Neural cell (in vitro differentiated cells): ENCODE data around the gene PARP1. TPM values are rescaled to one million over a fixed set of nuclear protein-coding genes. Genes with fewer than 3 reads are reported as not detected.

Source experiments
- H2AFZ ChIP-seq: fragments of 200-600, 300-800 bp; sonication (generic), shearing (Covaris generic); 2 replicates; pipeline ENCODE4 v1.6.0; 2014; ENCODE audit warnings: low read depth, mild to moderate bottlenecking, antibody characterized with exemption, low read length, moderate library complexity
- H3F3A ChIP-seq: fragments of 200-600 bp; shearing (Covaris generic); 2 replicates; pipeline ENCODE4 v1.6.1; 2016; ENCODE audit warnings: mild to moderate bottlenecking, moderate library complexity, mixed read lengths, antibody characterized with exemption, low read length; ENCODE audit not compliant: insufficient read depth, poor library complexity, severe bottlenecking
- H3K27ac ChIP-seq: fragments of 200-600, 300-800 bp; sonication (generic), shearing (Covaris generic); 2 replicates; pipeline ENCODE4 v1.5.1; 2014; ENCODE audit warnings: mild to moderate bottlenecking, low read length, moderate library complexity
- H3K27me3 ChIP-seq: fragments of 300-800, 200-600 bp; sonication (generic), shearing (Covaris generic); 2 replicates; pipeline ENCODE4 v1.6.0; 2014; ENCODE audit warnings: mild to moderate bottlenecking, low read depth, low read length, moderate library complexity; ENCODE audit not compliant: insufficient read depth
- H3K36me3 ChIP-seq: fragments of 300-800, 200-600 bp; sonication (generic), shearing (Covaris generic); 2 replicates; pipeline ENCODE4 v1.5.1; 2014; ENCODE audit warnings: mild to moderate bottlenecking, antibody characterized with exemption, low read length, moderate library complexity; ENCODE audit not compliant: insufficient read depth
- H3K4me2 ChIP-seq: fragments of 300-800, 200-600 bp; sonication (generic), shearing (Covaris generic); 2 replicates; pipeline ENCODE4 v1.6.0; 2014; ENCODE audit warnings: mild to moderate bottlenecking, low read length
- H3K4me3 ChIP-seq: fragments of 300-800, 200-600 bp; sonication (generic), shearing (Covaris generic); 2 replicates; pipeline ENCODE4 v1.5.1; 2014; ENCODE audit warnings: mild to moderate bottlenecking, low read length, moderate library complexity
- H3K79me2 ChIP-seq: fragments of 200-600 bp; shearing (Covaris generic); replicated peaks from 2 replicates; pipeline ENCODE4 v1.6.0; 2014; ENCODE audit warnings: mild to moderate bottlenecking, low read length, moderate library complexity; ENCODE audit not compliant: insufficient read depth
- H3K9ac ChIP-seq: fragments of 300-800, 200-600 bp; sonication (generic), shearing (Covaris generic); 2 replicates; pipeline ENCODE4 v1.6.1; 2016; ENCODE audit warnings: mild to moderate bottlenecking, low read length, mixed read lengths
- H3K9me2 ChIP-seq: fragments of 200-600 bp; shearing (Covaris generic); 2 replicates; pipeline ENCODE4 v1.6.1; 2016; ENCODE audit warnings: mild to moderate bottlenecking, low read length, mixed read lengths; ENCODE audit not compliant: insufficient read depth
- H3K9me3 ChIP-seq: fragments of 200-600, 300-800 bp; sonication (generic), shearing (Covaris generic); 2 replicates; pipeline ENCODE4 v1.6.1; 2016; ENCODE audit warnings: mild to moderate bottlenecking, mixed run types, low read length, moderate library complexity, mixed read lengths
- H4K20me1 ChIP-seq: fragments of 200-600 bp; shearing (Covaris generic); 2 replicates; pipeline ENCODE4 v1.6.1; 2016; ENCODE audit warnings: mild to moderate bottlenecking, mixed run types; ENCODE audit not compliant: insufficient read depth
- EP300 ChIP-seq: fragments of 450-650 bp; conservative IDR thresholded peaks from 2 replicates; pipeline ENCODE4 v1.6.1; 2014; ENCODE audit warnings: antibody characterized with exemption, mild to moderate bottlenecking, moderate library complexity; ENCODE audit not compliant: poor library complexity, severe bottlenecking
- EZH2 ChIP-seq: fragments of 200-600, 300-800 bp; shearing (Covaris generic), sonication (generic); IDR thresholded peaks from 2 replicates; pipeline ENCODE4 v1.6.1; 2014; ENCODE audit warnings: antibody characterized with exemption, low read length, borderline replicate concordance, mild to moderate bottlenecking; ENCODE audit not compliant: insufficient read depth, poor library complexity, severe bottlenecking
- MXI1 ChIP-seq: fragments of 450-650 bp; conservative IDR thresholded peaks from 2 replicates; pipeline ENCODE4 v1.6.1; 2014; ENCODE audit warnings: antibody characterized with exemption, mild to moderate bottlenecking; ENCODE audit not compliant: poor library complexity, severe bottlenecking
- POLR2AphosphoS5 ChIP-seq: IDR thresholded peaks from 2 replicates; pipeline ENCODE4 v1.6.1; 2012
- RAD21 ChIP-seq: fragments of 450-650 bp; conservative IDR thresholded peaks from 2 replicates; pipeline ENCODE4 v1.6.1; 2014; ENCODE audit warnings: antibody characterized with exemption, mild to moderate bottlenecking, moderate library complexity
- SMC3 ChIP-seq: fragments of 450-650 bp; conservative IDR thresholded peaks from 2 replicates; pipeline ENCODE4 v1.6.1; 2014; ENCODE audit warnings: antibody characterized with exemption, mild to moderate bottlenecking, moderate library complexity; ENCODE audit not compliant: poor library complexity
- TAF1 ChIP-seq: IDR thresholded peaks from 2 replicates; pipeline ENCODE4 v1.6.1; 2012; ENCODE audit warnings: low read depth
- polyA plus RNA-seq: library from polyadenylated mRNA; depleted of rRNA; stranded (reverse); fragments of >200 nt; gene quantifications from 2 replicates; pipeline ENCODE4 v1.2.3, GENCODE V29; 2014
- TF ChIP-seq, protein P1 (sequence below): IDR thresholded peaks from 2 replicates; pipeline ENCODE4 v1.6.1; 2012; ENCODE audit warnings: borderline replicate concordance
- TF ChIP-seq, protein P2 (sequence below): fragments of 450-650 bp; IDR thresholded peaks from 2 replicates; pipeline ENCODE4 v1.5.1; 2014; ENCODE audit warnings: antibody characterized with exemption, mild to moderate bottlenecking, moderate library complexity; ENCODE audit not compliant: poor library complexity, severe bottlenecking

Gene PARP1
- polyA plus RNA-seq, 1 donor from 2014 or later = 112 TPM

DNA sequence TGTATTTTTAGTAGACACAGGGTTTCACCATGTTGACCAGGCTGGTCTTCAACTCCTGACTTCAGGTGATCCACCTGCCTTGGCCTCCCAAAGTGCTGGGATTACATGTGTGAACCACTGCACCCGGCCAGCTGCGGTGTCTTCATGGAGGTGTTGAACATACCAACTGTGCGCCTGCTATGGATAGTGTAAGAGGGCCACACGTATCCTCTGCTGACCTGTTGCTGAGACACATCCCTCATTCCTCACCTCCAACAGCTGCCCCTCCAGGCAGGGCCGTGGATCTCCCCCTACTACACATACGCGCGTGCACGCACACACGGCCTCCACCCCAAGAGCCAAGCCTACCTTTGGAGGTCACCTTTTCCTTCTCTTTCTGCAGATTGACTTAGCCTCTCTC, 48.0 kb upstream of the PARP1 start:
- Histone ChIP-seq H3K36me3 (no peaks in the 10 kb centered on the region), H3K9me2 (no peaks in the 10 kb centered on the region), H3K79me2 (no peaks in the 10 kb centered on the region), H3K9me3 (no peaks in the 10 kb centered on the region), H4K20me1 (no peaks in the 10 kb centered on the region), H2AFZ (no peak overlapping the region), H3K27ac (no peak overlapping the region), H3K4me3 (no peak overlapping the region), H3K27me3 (no peaks in the 10 kb centered on the region), H3K9ac (no peak overlapping the region), H3F3A (no peaks in the 10 kb centered on the region), H3K4me2 (no peak overlapping the region)
- TF ChIP-seq TAF1 = no peak
- TF ChIP-seq EP300 = no peak
- no peak for TF ChIP-seq SMC3
- TF ChIP-seq EZH2 = no peak

DNA sequence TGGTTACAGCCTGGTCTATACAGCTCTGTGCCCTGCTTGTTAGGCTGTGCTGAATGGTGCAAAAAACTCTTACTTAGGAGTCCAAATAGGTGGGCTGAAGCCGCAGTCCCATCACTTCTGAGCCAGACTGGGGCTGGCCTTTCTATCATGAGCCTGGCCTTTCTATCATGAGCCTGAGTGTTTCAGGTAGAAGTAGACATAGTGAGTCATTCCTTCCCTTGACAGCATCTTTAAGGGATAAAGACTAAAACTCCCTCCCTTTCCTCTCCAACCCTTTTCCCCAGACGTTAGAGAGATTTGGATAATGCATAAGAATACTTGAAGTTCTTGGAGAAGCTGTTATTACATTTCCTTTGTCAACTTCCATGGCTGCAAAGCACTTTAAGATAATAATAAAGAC, 46.5 kb upstream of the PARP1 start:
- Histone ChIP-seq H3K36me3 (no peaks in the 10 kb centered on the region), H3K4me2 (no peak overlapping the region), H3K9me3 (no peaks in the 10 kb centered on the region), H4K20me1 (no peaks in the 10 kb centered on the region), H3K27ac (no peak overlapping the region), H3K9ac (no peak overlapping the region), H3K27me3 (no peaks in the 10 kb centered on the region), H3F3A (no peaks in the 10 kb centered on the region), H3K9me2 (no peaks in the 10 kb centered on the region), H2AFZ (no peak overlapping the region), H3K79me2 (no peaks in the 10 kb centered on the region), H3K4me3 (no peak overlapping the region)
- TF ChIP-seq POLR2AphosphoS5 (no peak), EZH2 (no peak), EP300 (no peak), MXI1 (no peak), TAF1 (no peak), SMC3 (no peak), RAD21 (no peak)
- TF ChIP-seq, protein P1, sequence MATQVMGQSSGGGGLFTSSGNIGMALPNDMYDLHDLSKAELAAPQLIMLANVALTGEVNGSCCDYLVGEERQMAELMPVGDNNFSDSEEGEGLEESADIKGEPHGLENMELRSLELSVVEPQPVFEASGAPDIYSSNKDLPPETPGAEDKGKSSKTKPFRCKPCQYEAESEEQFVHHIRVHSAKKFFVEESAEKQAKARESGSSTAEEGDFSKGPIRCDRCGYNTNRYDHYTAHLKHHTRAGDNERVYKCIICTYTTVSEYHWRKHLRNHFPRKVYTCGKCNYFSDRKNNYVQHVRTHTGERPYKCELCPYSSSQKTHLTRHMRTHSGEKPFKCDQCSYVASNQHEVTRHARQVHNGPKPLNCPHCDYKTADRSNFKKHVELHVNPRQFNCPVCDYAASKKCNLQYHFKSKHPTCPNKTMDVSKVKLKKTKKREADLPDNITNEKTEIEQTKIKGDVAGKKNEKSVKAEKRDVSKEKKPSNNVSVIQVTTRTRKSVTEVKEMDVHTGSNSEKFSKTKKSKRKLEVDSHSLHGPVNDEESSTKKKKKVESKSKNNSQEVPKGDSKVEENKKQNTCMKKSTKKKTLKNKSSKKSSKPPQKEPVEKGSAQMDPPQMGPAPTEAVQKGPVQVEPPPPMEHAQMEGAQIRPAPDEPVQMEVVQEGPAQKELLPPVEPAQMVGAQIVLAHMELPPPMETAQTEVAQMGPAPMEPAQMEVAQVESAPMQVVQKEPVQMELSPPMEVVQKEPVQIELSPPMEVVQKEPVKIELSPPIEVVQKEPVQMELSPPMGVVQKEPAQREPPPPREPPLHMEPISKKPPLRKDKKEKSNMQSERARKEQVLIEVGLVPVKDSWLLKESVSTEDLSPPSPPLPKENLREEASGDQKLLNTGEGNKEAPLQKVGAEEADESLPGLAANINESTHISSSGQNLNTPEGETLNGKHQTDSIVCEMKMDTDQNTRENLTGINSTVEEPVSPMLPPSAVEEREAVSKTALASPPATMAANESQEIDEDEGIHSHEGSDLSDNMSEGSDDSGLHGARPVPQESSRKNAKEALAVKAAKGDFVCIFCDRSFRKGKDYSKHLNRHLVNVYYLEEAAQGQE = no peak
- TF ChIP-seq, protein P2, sequence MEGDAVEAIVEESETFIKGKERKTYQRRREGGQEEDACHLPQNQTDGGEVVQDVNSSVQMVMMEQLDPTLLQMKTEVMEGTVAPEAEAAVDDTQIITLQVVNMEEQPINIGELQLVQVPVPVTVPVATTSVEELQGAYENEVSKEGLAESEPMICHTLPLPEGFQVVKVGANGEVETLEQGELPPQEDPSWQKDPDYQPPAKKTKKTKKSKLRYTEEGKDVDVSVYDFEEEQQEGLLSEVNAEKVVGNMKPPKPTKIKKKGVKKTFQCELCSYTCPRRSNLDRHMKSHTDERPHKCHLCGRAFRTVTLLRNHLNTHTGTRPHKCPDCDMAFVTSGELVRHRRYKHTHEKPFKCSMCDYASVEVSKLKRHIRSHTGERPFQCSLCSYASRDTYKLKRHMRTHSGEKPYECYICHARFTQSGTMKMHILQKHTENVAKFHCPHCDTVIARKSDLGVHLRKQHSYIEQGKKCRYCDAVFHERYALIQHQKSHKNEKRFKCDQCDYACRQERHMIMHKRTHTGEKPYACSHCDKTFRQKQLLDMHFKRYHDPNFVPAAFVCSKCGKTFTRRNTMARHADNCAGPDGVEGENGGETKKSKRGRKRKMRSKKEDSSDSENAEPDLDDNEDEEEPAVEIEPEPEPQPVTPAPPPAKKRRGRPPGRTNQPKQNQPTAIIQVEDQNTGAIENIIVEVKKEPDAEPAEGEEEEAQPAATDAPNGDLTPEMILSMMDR = no peak
